ENCODE measurements around the gene CCN2.

The CCN2 gene

DNA sequence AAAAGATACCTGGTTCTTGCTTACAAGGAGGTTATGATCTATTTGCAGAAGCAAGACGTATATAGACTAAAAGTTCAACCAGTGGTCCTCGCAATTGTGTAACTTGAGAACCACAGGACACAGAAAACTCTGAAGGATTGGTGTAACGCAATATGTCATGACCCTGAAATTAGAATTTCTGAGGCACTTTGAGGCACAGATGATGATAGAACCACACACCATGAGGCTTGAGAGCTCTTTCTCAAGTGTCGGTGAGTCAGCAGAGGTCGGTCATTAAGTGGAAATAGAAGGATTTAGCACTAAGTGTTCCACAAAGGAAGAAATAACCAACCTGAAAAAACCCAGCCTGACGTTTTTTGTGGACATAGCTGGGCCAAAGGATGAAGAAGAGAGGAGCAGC lies 15.3 kb upstream of the CCN2 start:
- DNase-seq (ENCODE audit: low spot score): no peak

- DNase-seq (ENCODE audit: low spot score): no peak
These were observed 11.9 kb upstream of the CCN2 start for GRCh38 chr6:131963063-131963462.

DNA sequence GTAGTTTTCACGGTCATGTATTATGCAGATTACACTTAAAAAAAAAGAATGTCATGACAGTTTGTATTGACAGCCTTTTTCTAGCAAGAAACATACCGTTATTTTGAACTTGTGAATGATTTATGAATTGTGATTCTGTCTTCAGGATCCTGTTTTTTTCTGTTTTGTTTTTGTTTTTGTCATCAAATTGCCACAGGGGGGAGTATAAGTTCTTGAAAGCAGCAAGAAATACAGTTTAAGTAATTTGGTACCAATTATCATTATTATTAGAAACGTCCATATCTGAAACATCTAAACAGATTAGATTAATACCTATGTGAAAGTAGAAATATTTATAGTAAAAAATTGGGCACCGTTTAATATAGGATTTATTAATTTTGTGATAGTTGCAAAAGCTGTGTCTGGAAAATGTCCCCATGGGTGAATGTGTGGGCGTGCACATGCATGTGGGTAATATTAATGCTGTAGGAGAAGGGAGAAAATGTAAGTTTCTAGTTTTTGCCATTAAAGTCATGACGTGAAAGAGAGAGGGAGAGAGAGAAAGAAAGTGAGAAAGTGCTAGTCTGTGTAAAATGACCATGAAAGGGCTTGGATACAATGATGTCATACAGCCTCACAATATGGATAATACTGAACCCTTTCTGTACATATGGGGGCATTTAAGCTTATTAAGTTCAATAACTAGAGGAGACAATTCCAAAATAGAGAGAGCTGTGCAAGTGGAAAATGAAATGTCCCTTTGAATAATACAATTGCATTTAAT lies 9.4 kb upstream of the CCN2 start:
- no peak for DNase-seq (ENCODE audit: low spot score)

DNA sequence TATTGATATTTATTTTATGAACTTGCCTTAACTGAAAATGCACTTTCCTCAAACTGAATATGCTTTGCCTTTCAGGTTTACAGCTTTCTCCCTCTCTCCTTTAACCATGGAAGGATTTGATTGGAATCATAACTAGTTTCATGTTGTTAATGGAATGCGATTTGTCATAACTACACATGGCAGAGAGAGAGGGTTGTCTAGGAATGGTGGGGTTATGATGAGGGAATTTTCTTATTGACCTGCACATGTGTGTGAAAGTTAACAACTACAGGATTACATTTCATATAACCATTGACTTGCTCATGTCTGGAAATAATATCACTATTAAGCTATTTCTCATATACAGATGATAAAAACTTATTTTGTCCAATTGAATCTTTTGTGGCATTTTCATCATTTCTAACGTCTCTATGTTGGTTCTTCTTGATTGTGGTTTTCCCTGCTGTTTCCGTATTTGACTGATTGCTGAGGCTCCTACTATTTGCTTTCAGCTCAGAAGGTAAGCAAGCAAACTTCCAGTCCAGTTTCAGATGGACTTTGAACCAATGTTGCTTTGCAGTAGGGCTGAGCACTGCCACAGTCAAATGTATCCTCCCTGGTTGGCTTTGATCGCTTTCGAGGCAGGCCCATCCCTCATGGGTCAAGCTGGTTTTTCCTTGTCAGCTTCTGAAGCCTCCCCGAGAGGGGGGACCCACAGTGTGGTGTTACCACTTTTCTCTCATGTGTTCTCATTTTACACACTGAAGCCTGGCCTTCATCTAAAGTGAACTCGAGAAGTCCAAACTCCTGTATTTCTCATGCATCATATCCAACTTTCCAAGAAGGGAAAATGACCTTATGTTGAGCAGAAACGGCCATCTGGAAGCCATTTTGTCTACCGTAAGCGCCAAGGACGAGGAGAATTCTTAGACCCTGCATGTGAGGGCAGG lies 7.6 kb upstream of the CCN2 start:
- DNase-seq (ENCODE audit: low spot score): no peak

- no peak for DNase-seq (ENCODE audit: low spot score)
These were observed 6.9 kb upstream of the CCN2 start for GRCh38 chr6:131958095-131958494.

- DNase-seq (ENCODE audit: low spot score): no peak
These were observed 4.7 kb upstream of the CCN2 start for GRCh38 chr6:131955876-131956275.

DNA sequence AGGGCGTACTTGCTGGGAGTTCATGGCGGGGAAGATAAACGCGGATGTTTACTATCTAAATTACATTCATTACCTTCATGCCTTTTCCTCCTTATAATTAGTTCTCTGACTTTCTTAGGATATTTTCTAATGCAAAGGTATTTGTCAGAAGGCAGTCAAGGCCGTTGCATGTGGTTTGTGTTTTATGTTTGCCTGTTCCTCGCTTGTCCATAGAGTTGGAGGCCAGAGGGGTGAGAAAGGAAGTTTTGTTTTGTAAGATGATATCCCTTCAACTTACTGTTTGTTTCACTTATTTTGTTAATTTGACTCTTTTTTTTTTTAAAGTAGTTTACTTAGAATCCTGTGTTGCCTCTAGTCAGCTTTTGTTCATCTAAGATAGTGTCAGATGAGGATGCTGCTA lies 4.0 kb upstream of the CCN2 start:
- no peak for DNase-seq (ENCODE audit: low spot score)

DNA sequence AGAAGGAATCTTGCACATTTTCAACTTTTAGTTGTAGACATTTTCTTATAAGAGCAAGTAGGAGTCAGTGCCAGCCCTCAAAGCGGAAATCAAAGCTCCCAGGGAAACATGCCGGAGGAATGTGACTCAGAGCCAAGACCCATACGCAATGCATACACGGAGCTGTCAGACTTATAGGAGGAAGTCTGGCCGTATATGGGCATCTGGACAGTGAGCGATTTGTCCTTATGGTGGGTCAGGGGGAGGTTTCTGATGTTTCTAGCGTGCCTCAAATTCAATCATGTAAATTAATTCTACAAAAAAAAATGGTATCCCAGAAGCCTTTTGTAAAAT lies 3.6 kb upstream of the CCN2 start:
- DNase-seq (ENCODE audit: low spot score): no peak

DNA sequence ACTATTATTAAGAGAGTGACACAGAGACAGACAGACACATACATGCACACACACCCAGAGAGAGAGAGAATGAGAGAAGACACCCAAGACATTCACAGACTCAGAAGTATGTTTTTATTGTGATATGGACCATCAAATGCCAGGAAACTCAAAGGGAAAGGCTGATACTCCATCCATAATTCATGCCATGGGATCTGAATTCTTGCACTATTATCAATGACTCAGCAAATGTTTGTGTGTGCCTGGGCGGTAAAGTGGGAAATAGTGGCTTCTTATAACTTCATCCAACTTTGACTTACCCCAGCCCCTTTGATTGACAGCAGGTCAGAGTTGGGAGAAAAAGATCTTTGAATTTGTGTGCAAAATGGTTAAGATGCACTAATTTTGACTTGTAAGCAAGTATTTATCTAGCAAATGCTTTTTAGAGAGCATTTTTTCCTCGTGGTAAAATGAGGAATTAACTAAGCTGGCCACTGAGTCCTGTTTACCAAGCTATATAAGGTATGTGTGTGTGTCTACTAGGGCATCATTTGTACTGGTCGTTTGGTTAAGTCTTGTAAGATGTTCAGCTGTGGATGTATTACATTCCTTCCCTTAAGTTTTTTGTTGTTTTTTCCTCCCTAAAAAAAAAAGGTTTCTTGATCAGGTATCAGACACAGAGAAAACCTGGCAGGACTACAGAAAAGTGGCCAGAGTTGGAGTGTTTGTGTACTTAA lies 3.0 kb upstream of the CCN2 start:
- DNase-seq (ENCODE audit: low spot score): no peak

GRCh38 chr6:131952886-131953509 lies 1.8 kb upstream of the CCN2 start:
- DNase-seq (ENCODE audit: low spot score): no peak

DNA sequence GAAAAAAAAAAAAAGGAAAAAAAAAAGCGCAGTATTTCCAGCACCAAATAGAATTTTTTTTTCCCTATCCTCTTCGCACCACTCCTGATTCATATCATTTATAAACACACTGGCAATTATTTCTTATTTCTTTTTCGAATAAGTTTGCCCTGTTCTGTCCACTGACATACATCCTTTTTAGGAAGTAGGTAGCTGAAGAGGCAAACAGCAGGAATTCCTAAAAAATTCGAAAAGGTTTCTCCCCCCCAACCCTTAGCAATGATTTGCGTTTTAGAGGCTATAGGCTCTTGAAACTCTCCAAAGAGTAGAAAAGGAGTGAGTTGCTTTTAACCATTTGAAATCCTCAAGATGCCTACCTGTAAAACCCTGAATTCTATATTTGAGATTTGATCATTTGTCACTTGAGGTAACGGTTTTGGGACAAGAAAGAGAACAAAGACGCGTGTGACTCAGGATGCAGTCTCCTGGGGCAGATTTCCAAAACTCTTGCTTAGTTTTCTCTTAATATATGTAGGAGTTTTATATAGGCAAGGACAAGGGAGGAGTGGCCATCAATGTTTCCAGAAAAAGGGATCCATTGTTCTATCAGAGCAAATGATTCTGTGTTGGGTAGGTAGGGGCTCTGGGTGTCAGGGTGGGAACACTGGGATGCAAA lies 531 bp upstream of the CCN2 start:
- no peak for DNase-seq (ENCODE audit: low spot score)

GRCh38 chr6:131949909-131950766 lies 1.0 kb downstream of the CCN2 start:
- peak; percentile 72 for DNase-seq (ENCODE audit: low spot score)

- no peak for DNase-seq (ENCODE audit: low spot score)
These were observed 1.6 kb downstream of the CCN2 start for GRCh38 chr6:131949620-131949908.

- no peak for DNase-seq (ENCODE audit: low spot score)
These were observed 2.2 kb downstream of the CCN2 start for GRCh38 chr6:131948692-131949619.

- no peak for DNase-seq (ENCODE audit: low spot score)
These were observed 3.0 kb downstream of the CCN2 start for GRCh38 chr6:131947986-131948661.

DNA sequence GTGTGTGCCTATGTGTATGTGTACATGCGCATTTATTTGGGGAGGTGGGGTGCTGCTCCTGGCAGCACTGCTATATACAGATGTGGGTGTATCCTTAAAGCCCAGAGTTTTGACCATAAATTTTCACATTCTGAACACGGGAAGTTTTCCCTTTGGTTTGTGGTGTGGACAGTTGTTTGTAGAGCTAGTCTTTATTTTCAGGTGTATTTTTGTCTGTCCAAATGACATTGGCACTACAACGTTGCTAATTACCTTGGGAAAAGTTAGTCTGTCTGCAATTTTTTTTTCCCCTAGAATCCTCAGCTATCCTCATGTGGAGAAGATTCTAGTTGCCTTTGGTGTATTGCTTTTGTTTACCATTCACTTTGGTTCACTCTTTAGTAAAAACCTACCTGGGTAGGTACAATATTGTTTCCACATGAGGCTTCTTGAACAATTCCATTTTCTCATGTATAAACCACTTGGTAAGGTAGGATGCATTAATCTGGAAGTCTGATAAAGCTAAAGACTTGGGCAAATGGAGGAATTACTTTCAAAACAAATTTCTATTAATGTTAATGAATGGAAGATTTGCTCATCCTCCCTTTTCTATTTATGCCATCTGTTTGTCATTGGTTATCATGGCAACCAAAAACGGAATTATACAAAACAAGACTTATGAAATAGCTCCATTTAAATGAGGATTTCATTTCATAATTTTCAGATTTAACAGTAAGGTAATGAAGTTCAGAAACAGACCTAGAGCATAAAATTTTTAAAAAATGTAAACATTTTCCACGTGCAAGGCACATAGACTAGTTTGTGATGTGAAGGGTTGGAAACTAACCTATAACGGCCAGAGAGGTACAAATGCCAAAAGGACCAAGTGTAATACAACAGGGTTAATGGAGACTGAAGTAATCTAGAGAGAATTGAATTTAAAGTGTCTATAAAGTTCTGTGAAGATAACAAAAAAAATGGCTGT lies 3.9 kb downstream of the CCN2 start:
- no peak for DNase-seq (ENCODE audit: low spot score)

DNA sequence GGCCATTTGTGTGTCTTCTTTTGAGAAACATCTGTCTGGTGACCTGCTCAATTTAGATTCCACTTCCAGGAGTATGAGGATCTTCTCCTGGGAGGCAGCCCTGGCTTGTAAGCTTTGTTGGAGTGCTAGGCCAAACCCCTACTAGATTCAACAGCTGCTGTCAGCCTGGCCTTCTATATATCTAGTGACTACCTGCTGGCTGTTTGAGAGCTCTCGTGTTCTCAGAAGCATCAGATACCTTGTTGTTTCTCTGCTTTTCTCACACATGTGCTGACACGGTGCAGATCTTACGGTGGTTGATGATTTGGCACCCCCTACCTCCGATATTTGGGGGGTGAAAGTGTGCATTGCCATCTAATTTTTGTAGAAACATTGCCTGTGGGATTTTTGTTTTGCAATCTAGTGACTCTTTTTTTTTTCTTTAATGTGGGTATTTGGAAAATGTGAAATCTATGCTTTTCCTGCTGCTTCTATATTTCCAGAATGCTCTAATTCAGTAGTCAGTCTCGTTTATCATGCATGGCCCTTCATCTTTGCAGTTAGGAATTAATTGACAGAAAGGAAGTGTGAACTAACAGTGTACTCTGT lies 4.7 kb downstream of the CCN2 start:
- DNase-seq (ENCODE audit: low spot score): no peak

DNA sequence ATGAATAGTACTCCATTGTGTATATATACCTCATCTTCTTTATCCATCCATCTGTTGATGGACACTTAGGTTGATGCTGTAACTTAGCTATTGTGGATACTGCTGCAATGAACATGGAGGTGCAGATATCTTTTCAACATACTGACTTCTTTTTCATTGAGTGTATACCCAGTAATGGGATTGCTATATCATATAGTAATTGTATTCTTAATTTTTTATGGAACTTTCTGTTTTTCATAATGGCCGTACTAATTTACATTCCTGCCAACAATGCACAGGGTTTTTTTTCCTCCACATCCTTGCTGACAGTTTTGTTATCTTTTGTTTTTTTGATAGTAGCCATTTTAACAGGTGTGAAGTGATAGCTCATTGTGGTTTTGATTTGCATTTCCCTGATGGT lies 5.2 kb downstream of the CCN2 start:
- no peak for DNase-seq (ENCODE audit: low spot score)

All from globus pallidus (tissue), 1 donor.